ENCODE data around the gene DAO. TPM values are rescaled to one million over a fixed set of nuclear protein-coding genes. Genes with fewer than 3 reads are reported as not detected.
"Not testable (repeated sequence)": the region's sequence is repeated elsewhere in the genome, so short reads cannot be mapped to it uniquely, and the experiment has no call there.

Gene DAO
- not detected for polyA plus RNA-seq

DNA sequence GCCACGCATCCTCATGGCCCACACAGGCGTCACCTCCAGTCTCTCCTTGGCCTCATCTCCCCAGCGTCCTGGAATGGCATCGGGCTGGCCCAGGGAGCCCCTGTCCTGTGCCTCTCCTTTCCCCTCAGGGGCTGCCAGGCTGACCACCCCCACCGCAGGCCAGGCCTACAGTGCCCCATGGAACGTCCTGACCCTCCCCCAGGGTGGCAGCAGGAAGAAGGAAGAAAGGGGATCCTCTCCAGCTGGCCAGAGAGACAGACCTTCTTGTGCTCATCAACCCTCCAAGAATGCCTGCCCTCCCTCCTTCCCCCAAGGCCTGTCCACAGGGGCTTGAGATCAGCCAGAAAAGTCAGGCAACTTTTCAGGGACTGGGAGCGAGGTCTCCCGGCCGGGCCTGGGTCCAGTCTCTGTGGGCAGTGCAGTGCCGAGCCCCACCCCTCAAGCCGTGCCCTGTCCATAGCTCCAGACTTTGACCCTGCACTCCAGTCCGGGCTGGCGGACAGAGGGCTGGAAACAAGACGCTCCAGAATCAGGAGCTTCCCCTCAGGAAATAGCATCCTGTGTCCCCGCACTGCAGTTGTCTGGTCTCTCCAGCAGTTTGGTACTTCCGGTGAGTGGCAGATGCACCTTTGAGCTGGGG is at the start of gene DAO:
Gene DAO, plus strand, starts transcription at position 478 of the 640 bp plus-strand sequence. CDS start 4,915 bp downstream, outside the sequence.
- no peak within 1 kb of the TSS for H3K27ac ChIP-seq (ENCODE audit: low read depth, low read length)
- 56 to 68% (median 66%) methylated on average over 15 to 16 of the region's 16 CpGs for WGBS, 3 donors

- WGBS, 3 donors, result 88 to 93% (median 92%) methylated on average over 11 of the region's 11 CpGs
- H3K27ac ChIP-seq (ENCODE audit: low read depth, low read length), result no peak overlapping the region
Measured at GRCh38 chr12:108831309-108831991, 48.4 kb upstream of the DAO start.

DNA sequence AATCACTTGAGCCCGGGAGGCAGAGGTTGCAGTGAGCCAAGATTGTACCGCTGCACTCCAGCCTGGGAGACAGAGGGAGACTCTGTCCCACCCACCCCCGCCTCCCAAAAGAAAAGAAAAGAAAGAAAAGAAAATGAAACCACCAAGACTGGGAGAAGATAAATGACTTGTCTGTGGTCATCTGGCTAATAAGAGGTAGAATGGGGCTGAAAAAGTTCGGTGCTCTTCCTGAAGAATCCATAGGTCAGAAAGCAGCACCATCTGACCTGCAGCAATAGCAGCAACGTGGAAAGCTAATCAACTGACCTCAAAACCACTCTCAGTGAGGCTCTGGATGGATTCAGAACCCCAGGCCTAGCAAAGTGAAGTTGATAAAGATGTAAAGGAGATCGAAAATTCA is 47.7 kb upstream of the DAO start:
- peak overlapping the region; percentile 71 for H3K27ac ChIP-seq (ENCODE audit: low read depth, low read length)
- WGBS, 3 donors, result 72 to 88% (median 77%) methylated on average over 6 of the region's 6 CpGs

DNA sequence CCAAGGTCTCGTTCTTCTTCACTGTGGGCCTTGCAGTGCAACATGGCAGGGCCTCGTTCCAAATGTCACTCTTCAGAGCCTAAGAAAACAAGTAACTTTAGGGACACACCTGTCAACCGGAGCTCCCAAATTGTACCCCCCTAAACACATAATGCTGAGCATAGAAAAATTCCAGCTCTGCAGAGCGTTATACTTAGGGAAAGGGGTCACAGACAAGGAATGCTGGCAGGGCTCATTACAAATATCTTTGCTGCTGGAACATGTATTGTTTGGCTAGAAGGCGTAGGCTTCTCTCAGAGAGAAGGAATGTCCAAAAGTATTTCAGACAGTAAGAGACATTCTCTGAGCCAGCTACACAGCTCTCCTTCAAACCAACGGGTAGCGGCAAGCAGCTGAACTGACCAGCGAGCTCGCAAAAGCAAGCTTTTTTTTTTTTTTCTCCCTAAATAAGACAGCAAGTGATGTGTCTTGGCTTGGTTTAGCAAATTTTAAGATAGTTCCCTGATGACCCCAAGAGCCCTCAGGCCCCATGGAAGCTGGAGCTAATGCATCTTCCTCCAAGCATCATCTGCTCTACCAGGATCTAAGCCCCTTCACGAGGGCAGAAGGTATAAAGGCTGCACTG is 47.0 kb upstream of the DAO start:
- H3K27ac ChIP-seq (ENCODE audit: low read depth, low read length), result peak overlapping the region; percentile 71
- WGBS, 3 donors, result 49 to 67% (median 54%) methylated on average over 10 of the region's 10 CpGs

- 49 to 65% (median 54%) methylated on average over 9 of the region's 9 CpGs for WGBS, 3 donors
- H3K27ac ChIP-seq (ENCODE audit: low read depth, low read length), result peak overlapping the region; percentile 71
Measured at GRCh38 chr12:108833355-108833733, 46.5 kb upstream of the DAO start.

DNA sequence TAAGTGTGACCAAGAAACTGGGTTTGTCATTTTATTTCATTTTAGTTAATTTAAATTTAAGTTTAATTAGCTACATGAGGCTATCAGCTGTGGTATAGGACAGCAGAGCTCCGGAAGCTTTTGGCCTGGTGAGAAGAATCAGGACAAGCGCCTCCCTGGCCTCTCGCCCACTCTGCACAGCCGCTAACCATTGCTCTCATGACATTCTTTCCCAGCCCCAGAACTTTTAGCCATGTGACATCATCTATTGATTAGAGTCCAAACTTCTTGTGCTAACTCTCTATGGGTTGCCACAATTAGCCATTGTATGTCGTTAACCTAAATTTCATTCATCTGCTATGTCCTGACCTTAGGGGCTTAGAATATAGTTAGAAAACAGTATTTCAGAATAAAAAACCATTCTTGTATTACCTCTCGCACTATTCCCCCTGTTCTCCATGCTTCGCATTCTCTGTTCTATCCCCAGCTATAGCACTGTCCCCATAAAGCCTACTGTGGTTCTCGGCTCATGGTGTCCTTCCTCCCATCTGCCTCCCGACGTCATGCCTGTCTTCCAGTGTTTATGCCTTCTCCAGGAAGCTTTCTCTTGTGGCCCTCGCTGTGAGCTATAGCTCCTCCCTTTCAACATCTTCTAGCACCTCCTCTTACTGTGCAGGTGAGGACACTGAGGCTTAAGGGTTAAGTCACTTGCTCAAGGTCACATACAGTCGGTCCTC is 46.0 kb upstream of the DAO start:
- WGBS, 3 donors, result 59 to 65% (median 65%) methylated on average over 12 of the region's 12 CpGs
- H3K27ac ChIP-seq (ENCODE audit: low read depth, low read length), result peak overlapping the region; percentile 71

- no peak overlapping the region for H3K27ac ChIP-seq (ENCODE audit: low read depth, low read length)
- 82 to 89% (median 82%) methylated on average over 7 of the region's 7 CpGs for WGBS, 3 donors
Measured at GRCh38 chr12:108835860-108836634, 43.8 kb upstream of the DAO start.

GRCh38 chr12:108837239-108837638 is 42.7 kb upstream of the DAO start:
- 83 to 89% (median 89%) methylated on average over 8 of the region's 8 CpGs for WGBS, 3 donors
- H3K27ac ChIP-seq (ENCODE audit: low read depth, low read length), result no peak overlapping the region

DNA sequence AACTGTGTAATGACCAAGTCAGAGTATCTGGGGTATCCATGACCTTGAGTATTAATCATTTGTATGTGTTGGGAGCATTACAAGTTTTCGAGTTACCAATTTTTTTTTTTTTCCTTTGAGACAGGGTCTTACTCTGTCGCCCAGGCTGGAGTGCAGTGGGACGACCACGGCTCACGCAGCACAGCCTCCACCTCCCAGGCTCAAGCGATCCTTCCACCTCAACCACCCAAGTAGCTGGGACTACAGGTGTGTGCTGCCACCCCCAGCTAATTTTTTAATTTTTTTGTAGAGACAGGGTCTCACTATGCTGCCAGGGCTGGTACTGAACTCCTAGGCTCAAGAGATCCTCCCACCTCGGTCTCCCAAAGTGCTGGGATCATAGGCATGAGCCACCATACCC is 42.2 kb upstream of the DAO start:
- no peak overlapping the region for H3K27ac ChIP-seq (ENCODE audit: low read depth, low read length)
- 78 to 91% (median 89%) methylated on average over 7 of the region's 7 CpGs for WGBS, 3 donors

DNA sequence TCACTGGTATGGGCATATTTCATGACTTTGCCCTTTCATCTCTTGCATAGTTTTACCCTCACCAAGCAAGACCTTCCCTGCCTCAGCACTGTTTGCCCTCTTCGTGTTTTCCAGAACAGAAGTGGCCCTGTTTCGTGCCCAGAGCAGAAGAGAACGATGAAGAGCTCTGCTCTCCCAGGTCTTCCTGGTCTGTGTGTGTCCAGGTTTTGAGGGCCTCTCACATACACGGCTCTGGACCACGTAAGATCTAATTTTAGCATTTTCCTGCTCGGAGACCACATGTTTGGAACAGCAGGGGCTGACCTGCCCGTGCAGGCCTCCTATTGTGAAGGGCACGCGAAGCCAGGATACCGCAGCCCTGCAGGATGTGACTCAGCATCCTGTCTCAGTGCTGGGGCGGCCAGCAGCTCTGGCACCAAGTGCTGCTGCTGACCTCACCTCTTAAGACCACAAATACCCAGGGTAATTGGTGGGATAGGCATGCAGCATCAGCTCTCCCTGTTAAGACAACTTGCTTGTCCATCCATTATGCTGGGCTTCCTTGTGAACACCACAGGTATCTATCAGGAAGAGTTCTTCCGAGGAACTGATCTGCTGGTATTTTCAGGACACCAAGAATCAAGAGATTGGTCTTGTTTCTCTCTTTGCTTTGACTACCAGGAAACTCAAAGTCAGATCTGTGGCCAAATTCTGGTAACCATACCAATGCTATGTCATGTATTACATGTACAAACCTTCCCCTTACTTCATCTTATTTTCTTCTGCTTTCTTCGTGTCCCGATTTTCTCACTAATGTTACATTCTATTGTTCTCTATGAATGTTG is 41.5 kb upstream of the DAO start:
- WGBS, 3 donors, result 26 to 71% (median 33%) methylated on average over 14 of the region's 14 CpGs
- peak overlapping the region; percentile 96 for H3K27ac ChIP-seq (ENCODE audit: low read depth, low read length)

DNA sequence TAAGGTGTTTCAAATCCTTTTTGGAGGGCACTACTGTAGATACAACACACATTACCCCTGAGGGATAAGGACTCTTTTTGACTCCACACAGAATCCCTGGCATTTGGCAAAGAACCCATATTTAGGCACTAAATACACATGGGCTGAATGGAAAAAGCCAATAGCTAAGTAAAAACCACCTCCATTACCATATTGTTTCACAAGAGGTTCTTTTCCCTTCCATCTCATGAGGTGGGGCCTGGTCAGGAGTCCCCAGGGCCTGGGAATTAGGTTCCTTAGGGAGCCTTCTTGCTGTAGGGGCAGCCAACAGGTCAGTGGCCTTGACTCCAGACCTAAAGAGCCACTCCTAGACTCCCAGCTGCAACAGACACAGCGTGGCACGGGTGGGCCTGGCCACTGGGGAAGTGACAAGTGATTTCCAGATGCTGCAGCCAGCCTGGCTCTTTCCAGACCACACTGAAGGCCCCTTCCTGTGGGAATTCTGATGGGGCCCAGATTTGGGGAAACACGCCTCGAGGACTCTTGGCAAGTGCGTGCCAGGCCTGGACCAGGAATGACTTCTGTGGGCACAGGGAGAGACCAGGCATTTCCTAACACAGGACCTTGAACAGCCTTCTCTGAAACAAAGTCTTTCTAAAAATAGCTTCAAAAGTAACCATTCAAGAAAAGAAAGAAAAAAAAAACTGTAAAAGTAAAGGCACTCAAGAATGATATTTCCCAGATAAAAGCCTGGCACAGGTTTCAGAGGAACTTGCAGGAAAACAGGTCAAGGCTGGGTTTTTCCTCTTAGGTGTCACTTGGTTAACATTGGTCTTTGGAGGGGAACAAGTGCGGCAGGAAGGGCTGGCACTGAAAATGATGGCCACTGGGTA is 40.6 kb upstream of the DAO start:
- WGBS, 3 donors, result 21 to 35% (median 25%) methylated on average over 6 of the region's 6 CpGs
- peak overlapping the region; percentile 96 for H3K27ac ChIP-seq (ENCODE audit: low read depth, low read length)

DNA sequence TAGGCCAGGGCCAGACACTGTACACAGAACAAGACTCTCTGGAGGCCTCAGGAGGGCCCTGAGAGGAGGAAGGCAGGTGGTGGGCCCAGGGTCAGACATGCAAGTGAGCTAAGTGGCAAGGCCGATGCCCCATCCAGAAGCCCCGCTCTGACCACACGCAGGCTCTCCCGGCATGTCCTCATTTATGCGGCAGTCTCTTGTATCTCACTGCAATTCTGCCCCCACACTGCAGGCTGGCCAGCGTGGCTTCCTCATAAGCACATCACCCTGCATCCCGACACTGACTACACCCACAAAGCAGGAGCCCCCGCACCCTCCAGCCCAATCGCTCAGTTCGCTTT is 40.0 kb upstream of the DAO start:
- WGBS, 3 donors, result 56 to 69% (median 59%) methylated on average over 9 to 10 of the region's 10 CpGs
- peak overlapping the region; percentile 91 for H3K27ac ChIP-seq (ENCODE audit: low read depth, low read length)

DNA sequence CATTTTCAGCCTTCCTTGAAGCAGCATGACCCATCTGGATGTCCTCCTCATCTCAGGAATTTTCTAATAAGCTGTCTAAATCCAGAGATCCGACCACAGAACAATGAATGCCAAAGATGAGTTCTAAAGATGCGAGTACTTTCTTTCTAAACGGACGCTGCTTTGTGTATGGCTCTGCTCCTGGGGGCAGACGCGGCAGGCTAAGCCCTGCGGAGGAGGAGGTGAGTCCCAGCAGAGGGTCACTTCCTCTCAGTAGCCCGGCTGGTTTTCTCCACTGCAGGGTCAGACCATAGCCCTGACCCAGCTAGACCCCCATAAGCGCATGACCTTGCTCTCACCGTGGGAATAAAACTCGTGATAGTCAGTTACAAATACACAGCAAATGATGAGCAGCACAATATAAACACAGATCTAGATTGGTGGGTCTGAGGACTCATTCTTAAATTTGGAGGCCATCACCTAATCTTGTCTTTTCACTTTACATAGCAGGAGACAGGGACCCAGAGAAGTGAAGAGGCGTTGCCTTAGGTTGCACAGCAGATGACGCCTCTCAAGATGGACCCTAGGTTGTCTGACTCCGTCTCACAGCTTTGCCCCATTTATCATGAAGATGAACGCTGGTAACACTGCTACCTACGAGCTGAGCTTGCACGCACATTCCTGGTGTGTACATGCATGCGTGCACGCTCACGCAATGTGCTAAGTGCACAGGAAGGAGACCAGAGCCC is 39.1 kb upstream of the DAO start:
- WGBS, 3 donors, result 64 to 82% (median 70%) methylated on average over 20 of the region's 20 CpGs
- no peak overlapping the region for H3K27ac ChIP-seq (ENCODE audit: low read depth, low read length)

GRCh38 chr12:108841825-108842224 is 38.1 kb upstream of the DAO start:
- WGBS, 3 donors, result 83 to 87% (median 87%) methylated on average over 4 of the region's 4 CpGs
- not testable (repeated sequence) for H3K27ac ChIP-seq (ENCODE audit: low read depth, low read length)

- 64 to 89% (median 78%) methylated on average over 6 of the region's 6 CpGs for WGBS, 3 donors
- no peak overlapping the region for H3K27ac ChIP-seq (ENCODE audit: low read depth, low read length)
Measured at GRCh38 chr12:108842361-108842760, 37.5 kb upstream of the DAO start.

GRCh38 chr12:108843187-108843586 is 36.7 kb upstream of the DAO start:
- 49 to 80% (median 54%) methylated on average over 6 of the region's 6 CpGs for WGBS, 3 donors
- H3K27ac ChIP-seq (ENCODE audit: low read depth, low read length), result no peak overlapping the region

All from adipose tissue (tissue), 3 donors.